SU-DHL-6 (cell line): ENCODE data around the gene SRSF9.

Source experiments
- H2AFZ ChIP-seq: fragments of 200-600 bp; sonication (generic); 2 replicates; pipeline ENCODE4 v1.6.1; 2014; ENCODE audit warnings: low read depth, mild to moderate bottlenecking, moderate library complexity, mixed read lengths, antibody characterized with exemption, low read length; ENCODE audit not compliant: severe bottlenecking
- H3F3A ChIP-seq: fragments of 200-600 bp; shearing (Covaris generic); 2 replicates; pipeline ENCODE4 v1.6.0; 2016; ENCODE audit warnings: antibody characterized with exemption, mild to moderate bottlenecking; ENCODE audit not compliant: insufficient read depth
- H3K27ac ChIP-seq: fragments of 200-600 bp; sonication (generic); 2 replicates; pipeline ENCODE4 v1.5.1; 2016; ENCODE audit warnings: low read depth, mild to moderate bottlenecking, low read length, moderate library complexity, mixed read lengths
- H3K27me3 ChIP-seq: fragments of 200-600 bp; sonication (generic), shearing (Covaris generic); 2 replicates; pipeline ENCODE4 v1.6.0; 2014; ENCODE audit warnings: mild to moderate bottlenecking, low read length
- H3K36me3 ChIP-seq: fragments of 200-600 bp; sonication (generic); 2 replicates; pipeline ENCODE4 v1.6.1; 2014; ENCODE audit warnings: mild to moderate bottlenecking, low read length, mixed read lengths
- H3K4me2 ChIP-seq: fragments of 300-600, 200-600 bp; shearing (Covaris generic), sonication (generic); 2 replicates; pipeline ENCODE4 v1.6.0; 2014; ENCODE audit warnings: low read length, low read depth, mild to moderate bottlenecking; ENCODE audit not compliant: poor library complexity, severe bottlenecking
- H3K4me3 ChIP-seq: fragments of 200-600 bp; sonication (generic); 2 replicates; pipeline ENCODE4 v1.5.1; 2014; ENCODE audit warnings: antibody characterized with exemption, low read length, mild to moderate bottlenecking, mixed read lengths; ENCODE audit not compliant: insufficient read depth, poor library complexity, severe bottlenecking
- H3K79me2 ChIP-seq: fragments of 200-600 bp; sonication (generic); 2 replicates; pipeline ENCODE4 v1.6.1; 2014; ENCODE audit warnings: mild to moderate bottlenecking, low read length, moderate library complexity; ENCODE audit not compliant: insufficient read depth
- H3K9ac ChIP-seq: fragments of 200-600 bp; sonication (generic); 2 replicates; pipeline ENCODE4 v1.7.0; 2014; ENCODE audit warnings: mild to moderate bottlenecking, low read length
- H3K9me2 ChIP-seq: fragments of 200-600 bp; sonication (generic); replicated peaks from 2 replicates; pipeline ENCODE4 v1.6.1; 2014; ENCODE audit warnings: low read length; ENCODE audit not compliant: insufficient read depth
- H3K9me3 ChIP-seq: fragments of 200-600 bp; sonication (generic); 2 replicates; pipeline ENCODE4 v1.6.1; 2014; ENCODE audit warnings: low read length, mixed read lengths; ENCODE audit not compliant: insufficient read depth
- H4K20me1 ChIP-seq: fragments of 200-600 bp; sonication (generic); 2 replicates; pipeline ENCODE4 v1.6.1; 2014; ENCODE audit warnings: low read depth, mild to moderate bottlenecking, antibody characterized with exemption, low read length, moderate library complexity, mixed read lengths
- EZH2phosphoT487 ChIP-seq: fragments of 200-600 bp; sonication (generic), shearing (Covaris generic); conservative IDR thresholded peaks from 2 replicates; pipeline ENCODE4 v1.6.1; 2018; ENCODE audit warnings: mild to moderate bottlenecking, antibody characterized with exemption, low read length, moderate library complexity, mixed read lengths
- TF ChIP-seq, protein P1 (sequence below): fragments of 200-600 bp; sonication (generic); IDR thresholded peaks from one replicate; pipeline ENCODE4 v1.5.1; 2017; ENCODE audit warnings: antibody characterized with exemption, mild to moderate bottlenecking, low read length, moderate library complexity; ENCODE audit not compliant: insufficient read depth, poor library complexity, severe bottlenecking

The SRSF9 gene

DNA sequence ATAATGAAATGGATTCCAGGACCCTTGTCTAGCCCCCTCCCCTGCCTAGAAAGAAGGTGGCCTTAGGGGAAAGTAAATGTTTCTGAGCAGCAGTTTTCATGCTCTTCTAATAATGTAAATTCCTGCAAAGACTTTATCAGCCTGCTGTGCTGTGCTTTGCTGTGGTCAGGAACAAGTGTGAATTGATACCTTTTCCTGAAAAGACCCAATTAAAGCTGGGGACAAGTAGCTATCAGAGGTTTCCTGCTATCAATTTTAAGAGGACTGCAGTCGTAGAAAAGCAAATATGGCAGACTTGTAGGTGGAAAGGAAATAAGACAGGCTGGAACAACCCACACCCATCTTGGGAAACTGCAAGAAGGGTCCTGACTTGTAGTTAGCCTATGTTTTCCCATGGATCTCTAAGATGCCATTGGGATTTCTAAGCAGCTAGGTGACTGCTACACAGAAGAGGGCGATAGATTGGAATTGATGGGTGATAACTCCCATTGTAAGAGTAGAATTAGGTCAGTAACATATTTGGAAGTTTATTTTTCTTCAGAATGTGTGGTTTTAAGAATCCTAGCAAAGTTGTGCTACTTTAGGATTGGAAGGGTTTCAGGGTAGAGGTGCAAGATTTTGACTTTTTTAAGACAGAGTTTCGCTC, 29.4 kb upstream of the SRSF9 start:
- no peaks in the 10 kb centered on the region for H3K9me3 ChIP-seq
- H3K4me3 ChIP-seq = no peak overlapping the region
- TF ChIP-seq, protein P1, sequence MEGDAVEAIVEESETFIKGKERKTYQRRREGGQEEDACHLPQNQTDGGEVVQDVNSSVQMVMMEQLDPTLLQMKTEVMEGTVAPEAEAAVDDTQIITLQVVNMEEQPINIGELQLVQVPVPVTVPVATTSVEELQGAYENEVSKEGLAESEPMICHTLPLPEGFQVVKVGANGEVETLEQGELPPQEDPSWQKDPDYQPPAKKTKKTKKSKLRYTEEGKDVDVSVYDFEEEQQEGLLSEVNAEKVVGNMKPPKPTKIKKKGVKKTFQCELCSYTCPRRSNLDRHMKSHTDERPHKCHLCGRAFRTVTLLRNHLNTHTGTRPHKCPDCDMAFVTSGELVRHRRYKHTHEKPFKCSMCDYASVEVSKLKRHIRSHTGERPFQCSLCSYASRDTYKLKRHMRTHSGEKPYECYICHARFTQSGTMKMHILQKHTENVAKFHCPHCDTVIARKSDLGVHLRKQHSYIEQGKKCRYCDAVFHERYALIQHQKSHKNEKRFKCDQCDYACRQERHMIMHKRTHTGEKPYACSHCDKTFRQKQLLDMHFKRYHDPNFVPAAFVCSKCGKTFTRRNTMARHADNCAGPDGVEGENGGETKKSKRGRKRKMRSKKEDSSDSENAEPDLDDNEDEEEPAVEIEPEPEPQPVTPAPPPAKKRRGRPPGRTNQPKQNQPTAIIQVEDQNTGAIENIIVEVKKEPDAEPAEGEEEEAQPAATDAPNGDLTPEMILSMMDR = no peak
- no peak for TF ChIP-seq EZH2phosphoT487
- peaks cover 29% of the 10 kb centered on the region for H3F3A ChIP-seq
- no peak overlapping the region for H3K9ac ChIP-seq
- H3K27ac ChIP-seq = no peak overlapping the region
- peaks cover 8% of the 10 kb centered on the region; the same call in 1 of the 2 replicates for H4K20me1 ChIP-seq
- peaks cover 22% of the 10 kb centered on the region for H3K79me2 ChIP-seq
- peaks cover 13% of the 10 kb centered on the region for H3K36me3 ChIP-seq
- H3K4me2 ChIP-seq = no peak overlapping the region
- no peak overlapping the region for H2AFZ ChIP-seq
- no peaks in the 10 kb centered on the region for H3K27me3 ChIP-seq
- H3K9me2 ChIP-seq = no peaks in the 10 kb centered on the region

DNA sequence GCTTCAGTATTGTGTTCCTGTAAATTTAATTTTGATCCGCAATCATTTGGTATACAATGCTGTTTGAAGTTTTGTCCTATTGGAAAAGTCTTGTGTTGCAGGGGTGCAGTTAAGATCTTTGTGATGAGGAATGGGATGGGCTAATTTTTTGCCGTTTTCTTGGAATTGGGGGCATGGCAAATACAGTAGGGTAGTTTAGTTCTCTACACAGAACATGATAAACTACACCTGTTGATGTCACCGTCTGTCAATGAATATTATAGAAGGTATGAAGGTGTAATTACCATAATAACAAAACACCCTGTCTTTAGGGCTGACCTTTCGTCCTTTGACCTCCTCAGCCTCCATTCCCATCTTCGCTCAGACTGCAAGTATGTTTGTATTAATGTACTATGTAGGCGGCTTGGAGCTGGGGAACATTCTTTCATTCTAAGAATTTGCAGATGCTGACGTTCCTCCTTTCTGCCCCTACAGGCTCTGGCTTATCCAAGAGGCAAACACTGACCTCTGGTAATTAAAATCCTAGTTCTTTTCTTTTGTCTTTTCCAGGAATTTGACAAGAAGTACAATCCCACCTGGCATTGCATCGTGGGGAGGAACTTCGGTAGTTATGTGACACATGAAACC, 28.1 kb upstream of the SRSF9 start:
- Histone ChIP-seq H3K36me3 (peaks cover 10% of the 10 kb centered on the region), H3K79me2 (peaks cover 22% of the 10 kb centered on the region), H3K4me3 (peak overlapping the region; percentile 79), H3K4me2 (peak overlapping the region; percentile 95), H3K9ac (peak overlapping the region; percentile 93), H3F3A (peaks cover 25% of the 10 kb centered on the region), H3K27me3 (no peaks in the 10 kb centered on the region), H4K20me1 (peaks cover 8% of the 10 kb centered on the region; the same call in 1 of the 2 replicates), H2AFZ (no peak overlapping the region), H3K9me2 (no peaks in the 10 kb centered on the region), H3K9me3 (no peaks in the 10 kb centered on the region), H3K27ac (peak overlapping the region; percentile 17; the same call in 1 of the 2 replicates)
- TF ChIP-seq, protein P1 = no peak
- TF ChIP-seq EZH2phosphoT487 = no peak

DNA sequence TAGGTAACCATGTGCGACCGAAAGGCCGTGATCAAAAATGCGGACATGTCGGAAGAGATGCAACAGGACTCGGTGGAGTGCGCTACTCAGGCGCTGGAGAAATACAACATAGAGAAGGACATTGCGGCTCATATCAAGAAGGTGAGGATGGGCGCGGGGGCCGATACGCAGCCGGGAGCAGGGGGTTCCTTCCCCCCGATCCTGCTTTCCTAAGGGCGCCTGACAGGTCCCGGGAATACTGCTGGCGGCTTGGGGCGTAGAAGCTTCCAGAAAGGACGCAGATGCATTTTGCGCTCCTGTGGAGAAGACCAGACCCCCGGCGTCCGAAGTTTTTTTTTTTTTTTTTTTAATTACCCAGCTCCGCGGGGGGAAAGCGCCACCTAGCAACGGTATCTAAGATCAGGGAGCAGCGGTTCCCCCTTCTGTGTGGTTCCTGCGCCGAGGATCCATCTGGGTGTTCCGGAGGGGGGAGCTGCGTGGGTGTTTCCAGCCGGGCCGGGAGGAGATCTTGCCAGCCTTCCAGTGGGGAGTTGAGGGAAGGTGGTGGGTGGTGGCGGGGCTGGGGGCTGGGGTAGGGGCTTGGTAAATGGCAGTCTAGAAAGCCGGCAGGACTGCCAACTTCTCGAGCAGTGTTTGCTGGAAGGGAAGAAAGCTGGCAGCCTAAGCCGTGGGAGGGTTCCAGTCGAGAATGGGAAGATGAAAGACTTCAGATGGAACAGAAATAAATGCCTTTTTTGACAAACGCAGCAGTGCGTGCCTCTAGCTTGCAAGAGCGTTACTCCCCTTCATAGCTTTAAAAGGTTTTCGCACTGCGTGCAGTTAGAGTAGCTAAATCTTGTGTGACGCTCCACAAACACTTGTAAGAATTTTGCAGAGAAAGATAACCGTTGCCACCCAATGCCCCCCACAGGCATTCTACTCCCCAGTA, 27.1 kb upstream of the SRSF9 start:
- Histone ChIP-seq H2AFZ (peak overlapping the region; percentile 52), H3K9ac (peak overlapping the region; percentile 93), H3K36me3 (peaks cover 10% of the 10 kb centered on the region), H3K9me2 (no peaks in the 10 kb centered on the region), H3K9me3 (no peaks in the 10 kb centered on the region), H3K4me3 (peak overlapping the region; percentile 79), H3K4me2 (peak overlapping the region; percentile 95), H3K27ac (peak overlapping the region; percentile 74), H3K27me3 (no peaks in the 10 kb centered on the region), H4K20me1 (peaks cover 8% of the 10 kb centered on the region; the same call in 1 of the 2 replicates), H3K79me2 (peaks cover 22% of the 10 kb centered on the region), H3F3A (peaks cover 25% of the 10 kb centered on the region)
- TF ChIP-seq EZH2phosphoT487 = no peak
- TF ChIP-seq, protein P1 = peak; percentile 31
